WTC11 (cell line): ENCODE data around the gene SNAI1. TPM values are rescaled to one million over a fixed set of nuclear protein-coding genes. Genes with fewer than 3 reads are reported as not detected.

ENCODE experiments used
- ATAC-seq: fragments of 200-7000 bp; cut with Tn5 transposase; 2 replicates; pipeline ENCODE4 v1.10.0; 2021; ENCODE audit warnings: mild to moderate bottlenecking, moderate library complexity
- CTCF ChIA-PET: fragments of 300-600 bp; sonication (Branson Sonifier 250); formaldehyde crosslinking; loops from one replicate; lab custom pipeline; 2021; ENCODE audit warnings: antibody characterized with exemption; lab: Charles Lee
- POLR2A ChIA-PET: fragments of 350-600 bp; sonication (Branson Sonifier 250); formaldehyde crosslinking; loops from one replicate; lab custom pipeline; 2021; ENCODE audit warnings: antibody characterized with exemption; lab: Charles Lee
- DNase-seq: peaks from one replicate; pipeline ENCODE4 v3.0.0; 2021; ENCODE audit warnings: low spot score
- H3K27ac Mint-ChIP-seq: 2 replicates; pipeline ENCODE4 v1.8.0; 2021; ENCODE audit warnings: mixed read lengths
- H3K27me3 Mint-ChIP-seq: 2 replicates; pipeline ENCODE4 v1.8.0; 2021; ENCODE audit warnings: low read depth, mild to moderate bottlenecking, moderate library complexity, mixed read lengths
- H3K36me3 Mint-ChIP-seq: 2 replicates; pipeline ENCODE4 v1.8.0; 2021; ENCODE audit warnings: mixed read lengths
- H3K4me1 Mint-ChIP-seq: 2 replicates; pipeline ENCODE4 v1.8.0; 2022; ENCODE audit warnings: mixed read lengths
- H3K4me3 Mint-ChIP-seq: 2 replicates; pipeline ENCODE4 v1.8.0; 2021; ENCODE audit warnings: mild to moderate bottlenecking, moderate library complexity, mixed read lengths
- H3K9me3 Mint-ChIP-seq: 2 replicates; pipeline ENCODE4 v1.8.0; 2021; ENCODE audit warnings: mixed read lengths
- ARID4B ChIP-seq: sonication (generic); formaldehyde crosslinking; IDR thresholded peaks from 2 replicates; pipeline ENCODE4 v1.8.0; 2023; ENCODE audit warnings: missing genetic modification reagents, mild to moderate bottlenecking, borderline replicate concordance
- ATF1 ChIP-seq: sonication (generic); formaldehyde crosslinking; IDR thresholded peaks from 2 replicates; pipeline ENCODE4 v1.8.1; 2023; ENCODE audit warnings: mild to moderate bottlenecking, moderate library complexity, missing genetic modification reagents
- ATF2 ChIP-seq: sonication (generic); formaldehyde crosslinking; IDR thresholded peaks from 2 replicates; pipeline ENCODE4 v1.8.1; 2022; ENCODE audit warnings: low read depth, missing genetic modification reagents, borderline replicate concordance
- ELF4 ChIP-seq: sonication (generic); formaldehyde crosslinking; IDR thresholded peaks from 2 replicates; pipeline ENCODE4 v1.8.1; 2022; ENCODE audit warnings: low read depth, mild to moderate bottlenecking, moderate library complexity, missing genetic modification reagents
- EMX1 ChIP-seq: fragments of 250-450 bp; sonication (Bioruptor Pico); IDR thresholded peaks from 2 replicates; pipeline ENCODE4 v1.8.0; 2021; ENCODE audit warnings: mild to moderate bottlenecking
- FOXJ3 ChIP-seq: sonication (generic); formaldehyde crosslinking; IDR thresholded peaks from 2 replicates; pipeline ENCODE4 v1.9.0; 2021; ENCODE audit warnings: missing genetic modification reagents, mild to moderate bottlenecking, borderline replicate concordance
- GRHL2 ChIP-seq: fragments of 250-450 bp; sonication (Bioruptor Pico); IDR thresholded peaks from 2 replicates; pipeline ENCODE4 v1.8.0; 2022; ENCODE audit warnings: mild to moderate bottlenecking, moderate library complexity; ENCODE audit not compliant: insufficient replicate concordance, severe bottlenecking
- JUN ChIP-seq: sonication (generic); formaldehyde crosslinking; IDR thresholded peaks from 2 replicates; pipeline ENCODE4 v1.8.0; 2023; ENCODE audit warnings: mild to moderate bottlenecking, missing genetic modification reagents
- NFYB ChIP-seq: sonication (generic); formaldehyde crosslinking; conservative IDR thresholded peaks from 2 replicates; pipeline ENCODE4 v1.8.0; 2022; ENCODE audit warnings: low read depth, missing genetic modification reagents
- OVOL2 ChIP-seq: fragments of 250-450 bp; sonication (Bioruptor Pico); IDR thresholded peaks from 2 replicates; pipeline ENCODE4 v1.9.0; 2021; ENCODE audit warnings: mild to moderate bottlenecking, borderline replicate concordance
- TCF7 ChIP-seq: sonication (generic); formaldehyde crosslinking; IDR thresholded peaks from 2 replicates; pipeline ENCODE4 v1.8.0; 2022; ENCODE audit warnings: mild to moderate bottlenecking, low read depth, missing genetic modification reagents, moderate library complexity
- TEAD4 ChIP-seq: sonication (generic); formaldehyde crosslinking; IDR thresholded peaks from 2 replicates; pipeline ENCODE4 v1.8.0; 2022; ENCODE audit warnings: mild to moderate bottlenecking, missing genetic modification reagents
- ZNF232 ChIP-seq: sonication (generic); formaldehyde crosslinking; IDR thresholded peaks from 2 replicates; pipeline ENCODE4 v1.8.0; 2022; ENCODE audit warnings: mild to moderate bottlenecking, missing genetic modification reagents
- ZNF317 ChIP-seq: sonication (generic); formaldehyde crosslinking; IDR thresholded peaks from 2 replicates; pipeline ENCODE4 v1.8.1; 2023; ENCODE audit warnings: low read depth, mild to moderate bottlenecking, moderate library complexity, missing genetic modification reagents, borderline replicate concordance
- total RNA-seq: library from RNA; stranded (reverse); gene quantifications from 3 replicates; pipeline ENCODE4 v1.2.3, GENCODE V29; 2021
- TF ChIP-seq, protein P1 (sequence below): sonication (generic); formaldehyde crosslinking; conservative IDR thresholded peaks from 2 replicates; pipeline ENCODE4 v1.8.1; 2022; ENCODE audit warnings: mild to moderate bottlenecking, missing genetic modification reagents
- TF ChIP-seq, protein P2 (sequence below): fragments of 250-450 bp; sonication (Bioruptor Pico); IDR thresholded peaks from 2 replicates; pipeline ENCODE4 v1.9.0; 2021; ENCODE audit warnings: moderate library complexity, mild to moderate bottlenecking, inconsistent platforms, borderline replicate concordance
- TF ChIP-seq, protein P3 (sequence below): fragments of 250-450 bp; sonication (Bioruptor Pico); IDR thresholded peaks from 2 replicates; pipeline ENCODE4 v1.9.0; 2021; ENCODE audit warnings: mild to moderate bottlenecking

The SNAI1 gene
- total RNA-seq, 1 experiment from 2014 or later, result 7.9 TPM

- H3K4me3 Mint-ChIP-seq, result no peak overlapping the region
- CTCF ChIA-PET, result interaction anchor here (1.7 kb wide), 1 partner anchor 45 kb away, joined by 7 read pairs; no protein-coding TSS in a partner anchor
- no peaks in the 10 kb centered on the region for H3K36me3 Mint-ChIP-seq
- peaks cover 3% of the 10 kb centered on the region for H3K4me1 Mint-ChIP-seq
- ATAC-seq (no peak), DNase-seq (no peak)
- POLR2A ChIA-PET, result no interaction called here
- no peaks in the 10 kb centered on the region for H3K9me3 Mint-ChIP-seq
- TF ChIP-seq ZNF317 (CRISPR knock-in tag), result no peak
- no peak for TF ChIP-seq GRHL2 (CRISPR knock-in tag)
- no peak for TF ChIP-seq ZNF232
- no peak for TF ChIP-seq JUN (CRISPR knock-in tag)
- no peak for TF ChIP-seq ATF1 (CRISPR knock-in tag)
- no peak for TF ChIP-seq TCF7 (CRISPR knock-in tag)
- TF ChIP-seq, protein P1, sequence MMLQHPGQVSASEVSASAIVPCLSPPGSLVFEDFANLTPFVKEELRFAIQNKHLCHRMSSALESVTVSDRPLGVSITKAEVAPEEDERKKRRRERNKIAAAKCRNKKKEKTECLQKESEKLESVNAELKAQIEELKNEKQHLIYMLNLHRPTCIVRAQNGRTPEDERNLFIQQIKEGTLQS (CRISPR knock-in tag), result no peak
- H3K27ac Mint-ChIP-seq, result no peak overlapping the region
- no peaks in the 10 kb centered on the region; the same call in 1 of the 2 replicates for H3K27me3 Mint-ChIP-seq
Observed at GRCh38 chr20:50026746-50027575, 44.2 kb downstream of the SNAI1 start.

DNA sequence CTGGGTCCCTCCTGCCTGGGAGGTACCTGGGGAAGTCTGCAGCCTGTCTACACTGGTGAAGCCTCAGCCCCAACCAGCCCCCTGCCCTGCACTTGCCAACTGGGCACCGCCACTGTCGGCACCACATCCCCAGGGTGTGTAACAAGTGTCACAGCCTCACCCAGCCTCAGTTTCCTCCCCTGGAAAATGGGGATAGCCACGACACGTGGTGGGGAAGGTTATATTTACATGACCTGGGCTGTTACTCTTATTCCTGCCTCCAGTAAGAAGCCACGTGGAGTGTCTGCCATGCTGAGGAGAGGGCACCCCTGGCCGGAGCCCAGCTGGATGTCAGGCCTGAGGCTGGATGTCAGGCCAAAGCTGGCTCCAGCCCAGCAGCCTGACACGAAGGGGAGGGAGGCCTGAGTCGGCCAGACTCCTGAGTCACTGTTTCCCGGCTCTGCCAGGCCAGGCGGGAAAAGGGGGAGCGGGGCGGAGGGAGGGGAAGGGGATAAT is 44.9 kb downstream of the SNAI1 start:
- H3K4me1 Mint-ChIP-seq, result peaks cover 3% of the 10 kb centered on the region
- ATAC-seq (no peak), DNase-seq (no peak)
- no peaks in the 10 kb centered on the region for H3K36me3 Mint-ChIP-seq
- H3K27ac Mint-ChIP-seq, result no peak overlapping the region
- ChIA-PET POLR2A (no interaction called here), CTCF (interaction anchor here (1.7 kb wide), 2 partner anchors 44 to 48 kb away, joined by 5 to 7 read pairs; no protein-coding TSS in a partner anchor)
- H3K4me3 Mint-ChIP-seq, result no peak overlapping the region
- H3K9me3 Mint-ChIP-seq, result no peaks in the 10 kb centered on the region
- H3K27me3 Mint-ChIP-seq, result no peaks in the 10 kb centered on the region; the same call in 1 of the 2 replicates
- TF ChIP-seq EMX1 (CRISPR knock-in tag) (no peak), NFYB (CRISPR knock-in tag) (no peak), OVOL2 (CRISPR knock-in tag) (no peak), FOXJ3 (CRISPR knock-in tag) (no peak), TEAD4 (CRISPR knock-in tag) (no peak), ZNF232 (no peak), ELF4 (CRISPR knock-in tag) (no peak), ATF2 (CRISPR knock-in tag) (no peak), ARID4B (CRISPR knock-in tag) (no peak)
- TF ChIP-seq, protein P2, sequence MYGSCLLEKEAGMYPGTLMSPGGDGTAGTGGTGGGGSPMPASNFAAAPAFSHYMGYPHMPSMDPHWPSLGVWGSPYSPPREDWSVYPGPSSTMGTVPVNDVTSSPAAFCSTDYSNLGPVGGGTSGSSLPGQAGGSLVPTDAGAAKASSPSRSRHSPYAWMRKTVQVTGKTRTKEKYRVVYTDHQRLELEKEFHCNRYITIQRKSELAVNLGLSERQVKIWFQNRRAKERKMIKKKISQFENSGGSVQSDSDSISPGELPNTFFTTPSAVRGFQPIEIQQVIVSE (CRISPR knock-in tag), result no peak
- TF ChIP-seq, protein P3, sequence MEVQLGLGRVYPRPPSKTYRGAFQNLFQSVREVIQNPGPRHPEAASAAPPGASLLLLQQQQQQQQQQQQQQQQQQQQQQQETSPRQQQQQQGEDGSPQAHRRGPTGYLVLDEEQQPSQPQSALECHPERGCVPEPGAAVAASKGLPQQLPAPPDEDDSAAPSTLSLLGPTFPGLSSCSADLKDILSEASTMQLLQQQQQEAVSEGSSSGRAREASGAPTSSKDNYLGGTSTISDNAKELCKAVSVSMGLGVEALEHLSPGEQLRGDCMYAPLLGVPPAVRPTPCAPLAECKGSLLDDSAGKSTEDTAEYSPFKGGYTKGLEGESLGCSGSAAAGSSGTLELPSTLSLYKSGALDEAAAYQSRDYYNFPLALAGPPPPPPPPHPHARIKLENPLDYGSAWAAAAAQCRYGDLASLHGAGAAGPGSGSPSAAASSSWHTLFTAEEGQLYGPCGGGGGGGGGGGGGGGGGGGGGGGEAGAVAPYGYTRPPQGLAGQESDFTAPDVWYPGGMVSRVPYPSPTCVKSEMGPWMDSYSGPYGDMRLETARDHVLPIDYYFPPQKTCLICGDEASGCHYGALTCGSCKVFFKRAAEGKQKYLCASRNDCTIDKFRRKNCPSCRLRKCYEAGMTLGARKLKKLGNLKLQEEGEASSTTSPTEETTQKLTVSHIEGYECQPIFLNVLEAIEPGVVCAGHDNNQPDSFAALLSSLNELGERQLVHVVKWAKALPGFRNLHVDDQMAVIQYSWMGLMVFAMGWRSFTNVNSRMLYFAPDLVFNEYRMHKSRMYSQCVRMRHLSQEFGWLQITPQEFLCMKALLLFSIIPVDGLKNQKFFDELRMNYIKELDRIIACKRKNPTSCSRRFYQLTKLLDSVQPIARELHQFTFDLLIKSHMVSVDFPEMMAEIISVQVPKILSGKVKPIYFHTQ (CRISPR knock-in tag), result no peak
- TF ChIP-seq, all 79 proteins: peak for 0
